Kidney (tissue), 14 donors: ENCODE results near the gene LILRA5. TPM values are rescaled to one million over a fixed set of nuclear protein-coding genes. Genes with fewer than 3 reads are reported as not detected.

Experiments
- DNase-seq, 5 donors: peaks; one replicate each; pipeline ENCODE4 v3.0.0-alpha.2; 2013 to 2020
- FAIRE-seq: peaks from 2 replicates; lab custom pipeline; 2012; peaks lifted over from hg19 to GRCh38; lab: Jason Lieb, UNC
- H3K27ac ChIP-seq, 2 donors: one replicate each; pipeline ENCODE4 v1.7.0; 2013; ENCODE audit warnings: low read depth in 2 of 2, low read length in 2 of 2, inconsistent platforms in 1 of 2
- H3K27me3 ChIP-seq: one replicate; pipeline ENCODE4 v1.7.1; 2013; ENCODE audit warnings: low read length, inconsistent platforms; ENCODE audit not compliant: control insufficient read depth, insufficient read depth
- H3K36me3 ChIP-seq, 3 donors: one replicate each; pipeline versions ENCODE4 v1.7.0 to v1.7.1; 2013; ENCODE audit warnings: low read length in 3 of 3, control low read depth in 1 of 3, inconsistent platforms in 1 of 3; ENCODE audit not compliant: insufficient read depth in 3 of 3, control insufficient read depth in 2 of 3
- H3K4me1 ChIP-seq, 3 donors: one replicate each; pipeline versions ENCODE4 v1.7.0 to v1.7.1; 2013; ENCODE audit warnings: low read length in 3 of 3, inconsistent platforms in 1 of 3, low read depth in 1 of 3; ENCODE audit not compliant: control insufficient read depth in 2 of 3, insufficient read depth in 2 of 3
- H3K4me3 ChIP-seq, 3 donors: one replicate each; pipeline versions ENCODE4 v1.7.0 to v1.8.1; 2013; ENCODE audit warnings: low read length in 3 of 3, control low read depth in 1 of 3, inconsistent platforms in 1 of 3
- H3K9ac ChIP-seq, 3 donors: one replicate each; pipeline versions ENCODE4 v1.7.0 to v1.7.1; 2013; ENCODE audit warnings: low read length in 3 of 3, control low read depth in 1 of 3, inconsistent platforms in 1 of 3
- H3K9me3 ChIP-seq, 3 donors: one replicate each; pipeline versions ENCODE4 v1.7.0 to v1.7.1; 2013; ENCODE audit warnings: low read length in 3 of 3, control low read depth in 1 of 3, inconsistent platforms in 1 of 3; ENCODE audit not compliant: control insufficient read depth in 2 of 3, insufficient read depth in 1 of 3
- CTCF ChIP-seq: IDR thresholded peaks from 3 replicates; pipeline ENCODE4 v1.5.1; 2012; ENCODE audit warnings: mild to moderate bottlenecking, moderate library complexity, borderline replicate concordance; ENCODE audit not compliant: insufficient read depth; ENCODE audit errors: extremely low read depth
- intact Hi-C: fragments of 100-400 bp; cut with DNase I; formaldehyde crosslinking; loops from one replicate; pipeline ENCODE4 v1.11.1; 2022
- polyA plus RNA-seq: library from polyadenylated mRNA; stranded (reverse); fragments of 350-450 nt; fragmentation: Illumina TruSeq; extraction: RNeasy Lipid Tissue Mini Kit (QIAGEN cat#74804); gene quantifications from one replicate; pipeline ENCODE4 v1.2.3, GENCODE V29; 2014; ENCODE audit warnings: low read depth, low replicate concordance; ENCODE audit not compliant: insufficient read depth
- total RNA-seq: library from RNA; stranded (reverse); fragmentation: NEBNext Ultra II Directional; extraction: Animal tissue kit (Norgen Biotek cat#: 25700); gene quantifications from one replicate; pipeline ENCODE4 v1.2.1, GENCODE V29; 2021
- donor health status: control.
- donor health status: control.
- donor health status: control.
- donor health status: control.
- donor health status: control.
- donor health status: DM: yes; HTN: yes; CAD: no.
- donor health status: Normal renal cell carcinoma (clear cell type).

Gene LILRA5
- total and polyA plus RNA-seq, 2 donors from 2014 or later = 1.4 to 5.9 TPM

DNA sequence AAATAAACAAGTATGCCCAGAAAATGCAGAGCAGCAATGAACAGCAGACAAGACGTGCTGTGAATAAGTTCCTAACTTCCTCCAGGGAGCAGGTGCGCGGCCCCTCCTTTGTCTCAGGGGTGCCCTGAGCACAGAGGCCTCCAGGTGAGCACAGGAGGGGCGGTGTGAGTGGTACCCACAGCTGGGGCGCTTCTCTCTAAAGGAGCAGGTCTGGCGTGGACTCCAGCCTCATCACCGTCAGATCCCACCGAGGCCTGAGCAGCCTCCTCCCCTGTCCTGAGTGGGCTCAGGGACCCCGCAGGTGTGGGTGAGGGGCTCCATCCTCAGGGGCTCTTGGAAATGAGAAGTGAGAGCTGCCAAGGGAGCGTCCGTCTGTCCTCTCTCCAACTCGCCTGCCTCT is 3.2 kb downstream of the LILRA5 start:
- no peak for FAIRE-seq
- Histone ChIP-seq H3K9ac (no peak overlapping the region), H3K27me3 (no peaks in the 10 kb centered on the region), H3K9me3 (no peaks in the 10 kb centered on the region), H3K27ac (no peak overlapping the region), H3K36me3 (no peaks in the 10 kb centered on the region), H3K4me3 (no peak overlapping the region), H3K4me1 (no peaks in the 10 kb centered on the region)
- intact Hi-C loops = no loop called here
- no peak for DNase-seq
- TF ChIP-seq CTCF = no peak

DNA sequence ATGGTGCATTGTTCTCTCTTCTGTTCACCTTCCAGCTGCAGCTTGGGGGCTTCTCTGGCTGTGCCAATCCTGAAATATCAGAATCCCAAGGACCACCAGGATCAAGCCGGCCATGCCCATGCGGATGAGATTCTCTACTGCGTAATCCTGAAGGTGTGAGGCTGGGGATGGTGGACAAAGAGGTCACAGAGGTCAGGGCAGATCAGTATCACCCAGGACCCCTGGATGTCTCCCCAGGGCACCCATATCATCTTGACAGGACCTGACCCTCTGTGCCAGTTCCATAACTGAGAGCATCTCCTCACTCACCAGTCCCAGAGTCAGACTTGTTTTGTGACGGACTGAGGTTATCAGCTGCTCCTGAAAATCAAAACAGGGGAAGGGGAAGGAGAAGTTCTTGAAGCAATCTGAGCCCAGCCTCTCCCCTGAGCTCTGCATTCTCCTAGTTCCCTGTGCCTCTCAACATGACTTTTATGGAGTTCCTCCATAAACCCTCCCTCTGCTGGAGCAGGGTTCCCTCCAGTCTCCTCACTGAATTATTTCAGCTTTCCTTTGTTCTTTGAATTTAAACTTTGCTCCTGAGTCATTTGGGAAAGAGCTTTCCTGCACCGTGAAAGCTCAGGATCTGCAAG is 5.5 kb downstream of the LILRA5 start:
- FAIRE-seq = no peak

DNA sequence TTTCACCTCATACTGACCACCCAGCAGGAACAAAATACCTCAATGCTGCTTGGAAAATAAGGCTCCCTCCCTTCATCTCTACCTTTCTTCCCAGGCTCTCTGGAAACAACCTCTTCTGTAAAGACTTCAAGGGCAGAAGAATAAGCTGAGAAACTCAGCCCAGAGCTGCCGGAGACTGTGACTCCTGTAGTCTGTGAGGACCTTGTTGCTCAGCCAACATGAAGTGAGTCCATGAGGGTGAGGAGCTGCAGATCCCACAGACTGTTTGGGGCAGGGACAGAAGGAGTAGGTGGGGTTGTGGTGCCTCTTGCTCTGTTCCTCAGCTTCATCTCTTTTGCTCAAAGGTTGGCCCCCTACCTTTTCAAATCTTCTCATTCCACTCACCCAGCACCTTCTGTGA is 7.8 kb downstream of the LILRA5 start:
- Histone ChIP-seq H3K27ac (no peak overlapping the region), H3K9me3 (no peaks in the 10 kb centered on the region), H3K9ac (no peak overlapping the region), H3K36me3 (no peaks in the 10 kb centered on the region), H3K4me3 (no peak overlapping the region), H3K4me1 (no peaks in the 10 kb centered on the region), H3K27me3 (no peaks in the 10 kb centered on the region)
- DNase-seq (no peak), FAIRE-seq (no peak)
- TF ChIP-seq CTCF = no peak
- intact Hi-C loops = no loop called here

More for the DNA sequence above, 5.5 kb downstream of the LILRA5 start:
- Histone ChIP-seq H3K36me3 (no peaks in the 10 kb centered on the region), H3K9ac (no peak overlapping the region), H3K27ac (no peak overlapping the region), H3K9me3 (no peaks in the 10 kb centered on the region), H3K4me1 (no peaks in the 10 kb centered on the region), H3K27me3 (no peaks in the 10 kb centered on the region), H3K4me3 (no peak overlapping the region)
- intact Hi-C loops = no loop called here
- TF ChIP-seq CTCF = no peak
- no peak for DNase-seq

- intact Hi-C loops = no loop called here
- DNase-seq = no peak
- no peak overlapping the region for H3K4me3 ChIP-seq
- no peak for TF ChIP-seq CTCF
- H3K9ac ChIP-seq = no peak overlapping the region
- H3K9me3 ChIP-seq = no peaks in the 10 kb centered on the region
- FAIRE-seq = no peak
- no peaks in the 10 kb centered on the region for H3K27me3 ChIP-seq
- no peaks in the 10 kb centered on the region for H3K36me3 ChIP-seq
- no peak overlapping the region for H3K27ac ChIP-seq
- no peaks in the 10 kb centered on the region for H3K4me1 ChIP-seq
These were observed 10.7 kb downstream of the LILRA5 start for GRCh38 chr19:54302257-54302656.
